ENCODE results near the gene COL15A1.

DNA sequence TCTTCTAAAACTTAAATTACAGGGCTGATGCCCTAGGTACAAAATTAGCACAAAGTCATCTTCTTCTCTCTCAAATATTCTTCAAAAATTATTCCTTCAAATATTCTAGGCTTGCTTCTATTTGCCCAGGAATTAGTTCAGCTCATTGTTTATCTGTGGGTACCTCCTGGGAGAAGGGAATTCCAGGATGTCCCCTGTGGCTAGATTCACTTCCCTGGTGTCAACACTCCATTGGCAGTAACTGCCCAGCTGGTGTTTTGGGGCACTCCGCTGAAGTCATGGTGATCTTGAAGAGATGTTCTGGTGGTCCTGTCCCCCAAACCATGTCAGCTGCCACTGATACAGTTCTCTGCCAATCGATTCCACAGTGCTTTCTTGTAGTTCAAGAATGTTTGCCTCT lies 135.0 kb downstream of the COL15A1 start:
- TF ChIP-seq, protein P1, sequence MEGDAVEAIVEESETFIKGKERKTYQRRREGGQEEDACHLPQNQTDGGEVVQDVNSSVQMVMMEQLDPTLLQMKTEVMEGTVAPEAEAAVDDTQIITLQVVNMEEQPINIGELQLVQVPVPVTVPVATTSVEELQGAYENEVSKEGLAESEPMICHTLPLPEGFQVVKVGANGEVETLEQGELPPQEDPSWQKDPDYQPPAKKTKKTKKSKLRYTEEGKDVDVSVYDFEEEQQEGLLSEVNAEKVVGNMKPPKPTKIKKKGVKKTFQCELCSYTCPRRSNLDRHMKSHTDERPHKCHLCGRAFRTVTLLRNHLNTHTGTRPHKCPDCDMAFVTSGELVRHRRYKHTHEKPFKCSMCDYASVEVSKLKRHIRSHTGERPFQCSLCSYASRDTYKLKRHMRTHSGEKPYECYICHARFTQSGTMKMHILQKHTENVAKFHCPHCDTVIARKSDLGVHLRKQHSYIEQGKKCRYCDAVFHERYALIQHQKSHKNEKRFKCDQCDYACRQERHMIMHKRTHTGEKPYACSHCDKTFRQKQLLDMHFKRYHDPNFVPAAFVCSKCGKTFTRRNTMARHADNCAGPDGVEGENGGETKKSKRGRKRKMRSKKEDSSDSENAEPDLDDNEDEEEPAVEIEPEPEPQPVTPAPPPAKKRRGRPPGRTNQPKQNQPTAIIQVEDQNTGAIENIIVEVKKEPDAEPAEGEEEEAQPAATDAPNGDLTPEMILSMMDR (IDR thresholded peaks at IDR 0.05 in 8 of 11, conservative IDR thresholded peaks at IDR 0.05 in 3 of 11) = no peak
- no peak for TF ChIP-seq POLR2AphosphoS5 (IDR thresholded peaks at IDR 0.05)

All from spleen (tissue), 7 donors.